GM19397 (cell line): Measurements from ENCODE around the gene SPOP.
"Not testable (repeated sequence)": the region's sequence is repeated elsewhere in the genome, so short reads cannot be mapped to it uniquely, and the experiment has no call there.

Experiments used
- ATAC-seq: cut with Tn5 transposase; IDR thresholded peaks from one replicate; pipeline ENCODE4 v1.9.1; 2021; ENCODE audit warnings: mild to moderate bottlenecking, moderate library complexity; ENCODE audit not compliant: unreplicated experiment

SPOP gene

GRCh38 chr17:49554694-49555494 lies 123.0 kb downstream of the SPOP start:
- ATAC-seq = no peak

DNA sequence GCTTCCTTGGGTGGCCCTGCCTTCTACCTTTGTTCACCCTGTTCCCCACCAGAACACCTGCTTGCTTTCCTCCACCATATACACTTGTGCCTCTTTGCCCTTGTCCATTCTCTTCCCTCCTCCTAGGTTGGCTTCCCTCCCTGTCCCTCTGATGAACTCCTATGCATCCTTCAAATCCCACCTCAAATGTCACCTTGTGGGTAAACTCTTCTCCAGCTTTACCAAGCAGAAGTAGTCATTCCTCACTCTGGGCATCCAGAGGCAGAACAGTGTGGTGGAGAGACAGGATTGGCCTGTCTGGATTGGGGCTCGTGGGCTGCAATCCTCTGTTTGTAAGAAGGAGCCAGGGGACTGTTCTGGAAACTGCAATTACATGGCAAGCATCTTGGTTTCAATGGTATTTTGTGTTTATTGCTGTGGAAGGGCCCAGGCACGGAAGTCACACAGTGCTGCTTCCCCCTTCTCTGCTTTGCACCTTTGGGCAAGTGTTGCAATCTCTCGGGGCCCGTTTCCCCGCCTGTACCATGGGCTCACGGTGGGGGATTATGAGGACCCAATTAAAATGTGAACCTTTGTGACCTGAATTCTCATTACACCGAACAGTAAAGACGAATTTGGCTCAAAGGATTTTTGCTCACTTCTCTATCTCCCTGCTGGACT lies 124.1 kb downstream of the SPOP start:
- ATAC-seq = no peak

GRCh38 chr17:49552070-49552751 lies 125.7 kb downstream of the SPOP start:
- ATAC-seq = no peak

DNA sequence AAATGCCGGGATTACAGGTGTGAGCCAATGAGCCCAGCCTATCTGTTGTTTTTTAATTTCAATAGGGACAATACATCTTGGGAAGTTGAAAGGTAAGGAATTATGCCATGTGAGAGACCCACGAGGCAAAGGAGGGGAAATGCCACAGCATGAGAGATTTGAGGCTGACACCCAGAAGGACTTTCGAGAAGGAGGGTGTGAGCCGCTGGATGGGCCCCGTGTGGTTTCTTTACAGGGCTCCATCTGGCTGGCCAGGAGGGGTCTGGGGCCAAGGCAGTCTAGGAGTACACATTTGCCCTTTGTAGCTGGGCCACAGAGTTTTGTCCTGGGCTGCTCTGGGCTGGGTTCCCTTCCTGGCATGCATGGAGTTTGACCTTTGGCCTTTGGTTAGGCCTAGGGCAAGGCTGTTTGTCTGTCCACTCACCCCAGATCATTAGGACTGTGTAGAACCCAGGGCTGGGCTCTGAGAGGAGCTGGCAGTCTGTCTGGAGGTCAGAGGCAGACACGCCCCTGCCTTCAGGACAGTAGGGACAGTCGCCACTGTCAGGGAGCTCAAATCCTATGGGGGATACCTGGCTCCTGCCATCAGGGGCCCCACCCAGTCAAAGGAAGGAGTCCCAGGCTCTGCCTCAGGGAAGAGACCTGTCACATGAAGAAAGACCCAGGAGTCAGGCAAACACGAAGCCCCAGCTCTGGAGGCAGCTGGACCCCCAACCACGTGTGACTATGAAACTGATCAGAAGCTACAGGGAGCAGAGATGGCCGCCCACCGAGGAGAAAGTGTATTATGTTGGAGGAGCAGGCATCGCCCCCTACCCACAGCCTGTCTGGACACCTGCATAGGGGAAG lies 126.5 kb downstream of the SPOP start:
- no peak for ATAC-seq

DNA sequence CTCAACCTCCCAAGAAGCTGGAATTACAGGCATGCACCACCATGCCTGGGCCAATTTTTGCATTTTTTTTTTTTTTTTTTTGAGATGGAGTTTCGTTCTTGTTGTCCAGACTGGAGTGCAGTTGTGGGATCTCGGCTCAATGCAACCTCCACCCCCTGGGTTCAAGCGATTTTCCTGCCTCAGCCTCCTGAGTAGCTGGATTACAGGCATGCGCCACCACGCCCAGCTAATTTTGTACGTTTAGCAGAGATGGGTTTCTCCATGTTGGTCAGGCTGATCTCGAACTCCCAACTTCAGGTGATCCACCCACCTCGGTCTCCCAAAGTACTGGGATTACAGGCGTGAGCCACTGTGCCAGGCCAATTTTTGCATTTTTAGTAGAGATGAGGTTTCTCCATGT lies 127.1 kb downstream of the SPOP start:
- ATAC-seq = not testable (repeated sequence)

- ATAC-seq = no peak
Measured at GRCh38 chr17:49549691-49550678, 127.9 kb downstream of the SPOP start.

DNA sequence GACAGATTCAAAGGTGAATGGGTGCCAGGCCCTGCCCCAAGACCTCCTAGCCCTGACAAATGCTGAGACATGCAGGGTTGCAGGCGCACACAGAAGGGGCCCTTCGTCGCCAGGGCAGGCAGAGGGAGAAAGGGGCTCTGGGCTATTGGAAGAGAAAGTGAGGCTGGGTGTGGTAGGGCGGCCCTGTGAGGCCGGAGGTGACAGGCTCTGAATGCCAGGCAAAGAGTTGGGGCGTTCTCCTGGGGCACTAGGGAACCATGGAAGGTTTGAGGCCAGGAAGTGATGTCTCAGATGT lies 128.6 kb downstream of the SPOP start:
- ATAC-seq = no peak
